Endothelial cell of umbilical vein (primary cell): Measurements from ENCODE around the gene KISS1R. TPM values are rescaled to one million over a fixed set of nuclear protein-coding genes. Genes with fewer than 3 reads are reported as not detected.
A peak's percentile ranks its signal among the peaks of the same experiment; 100 is the strongest.

Experiments
- BruUV-seq: library from RNA; stranded (reverse); fragments of 400-500 nt; replicated peaks from 2 replicates; lab custom pipeline; 2021; lab: Mats Ljungman, UMichigan
- CTCF ChIA-PET: fragments of 300-600, 350-600 bp; sonication (Branson Sonifier 250); formaldehyde crosslinking; loops from one replicate; lab custom pipeline; 2021; ENCODE audit warnings: antibody characterized with exemption, inconsistent platforms; lab: Charles Lee
- POLR2A ChIA-PET: fragments of 300-600, 350-600 bp; sonication (Branson Sonifier 250); formaldehyde crosslinking; loops from one replicate; lab custom pipeline; 2021; ENCODE audit warnings: antibody characterized with exemption, inconsistent platforms; lab: Charles Lee
- DNase-seq: peaks from one replicate; pipeline ENCODE4 v3.0.0-alpha.2; 2011; ENCODE audit warnings: low read depth, low spot score
- FAIRE-seq: peaks from 2 replicates; lab custom pipeline; 2011; peaks lifted over from hg19 to GRCh38; lab: Jason Lieb, UNC
- H2AFZ ChIP-seq: 2 replicates; pipeline ENCODE4 v1.6.0; 2012; ENCODE audit warnings: low read depth, low read length, control low read depth, inconsistent platforms
- H3K27ac ChIP-seq: 2 replicates; pipeline ENCODE4 v1.5.1; 2011; ENCODE audit warnings: low read depth, mild to moderate bottlenecking, control low read depth, low read length, moderate library complexity; ENCODE audit not compliant: insufficient read depth
- H3K27me3 ChIP-seq, 2 experiments: 2 replicates each; pipeline versions ENCODE4 v1.6.0 to v1.6.1; 2011; ENCODE audit warnings: low read length in 2 of 2, mixed read lengths in 1 of 2; ENCODE audit not compliant: control insufficient read depth in 2 of 2, insufficient read depth in 2 of 2
- H3K36me3 ChIP-seq, 2 experiments: 2 replicates in 1 of 2; 3 replicates in 1 of 2; pipeline ENCODE4 v1.5.1; 2011; ENCODE audit warnings: low read length in 2 of 2, mild to moderate bottlenecking in 1 of 2, moderate library complexity in 1 of 2; ENCODE audit not compliant: control insufficient read depth in 2 of 2, insufficient read depth in 2 of 2; ENCODE audit errors: extremely low read depth in 1 of 2
- H3K4me1 ChIP-seq: 3 replicates; pipeline ENCODE4 v1.5.1; 2011; ENCODE audit warnings: mild to moderate bottlenecking, low read length; ENCODE audit not compliant: control insufficient read depth, insufficient read depth; ENCODE audit errors: extremely low read depth
- H3K4me2 ChIP-seq: 2 replicates; pipeline ENCODE4 v1.6.1; 2011; ENCODE audit warnings: low read length, control low read depth, mixed read lengths; ENCODE audit not compliant: insufficient read depth
- H3K4me3 ChIP-seq, 3 experiments: fragments of 200-600 bp in 1 of 3; sonication (generic), shearing (Covaris generic) in 1 of 3; replicated peaks in 1 of 3; 2 replicates each; pipeline ENCODE4 v1.5.1; 2011 to 2016; ENCODE audit warnings: control low read depth in 3 of 3, low read length in 3 of 3, mild to moderate bottlenecking in 2 of 3, inconsistent platforms in 1 of 3, low read depth in 1 of 3, moderate library complexity in 1 of 3; ENCODE audit not compliant: insufficient read depth in 1 of 3
- H3K79me2 ChIP-seq: 2 replicates; pipeline ENCODE4 v1.6.0; 2012; ENCODE audit warnings: low read length, inconsistent platforms; ENCODE audit not compliant: control insufficient read depth, insufficient read depth
- H3K9ac ChIP-seq: replicated peaks from 2 replicates; pipeline ENCODE3; 2011; ENCODE audit warnings: low read length, control low read depth; ENCODE audit not compliant: insufficient read depth; ENCODE audit errors: extremely low read depth
- H3K9me1 ChIP-seq: replicated peaks from 3 replicates; pipeline ENCODE4 v1.6.0; 2011; ENCODE audit warnings: mild to moderate bottlenecking, low read length; ENCODE audit not compliant: control insufficient read depth, insufficient read depth; ENCODE audit errors: extremely low read depth
- H3K9me3 ChIP-seq: replicated peaks from 2 replicates; pipeline ENCODE4 v1.5.1; 2012; ENCODE audit warnings: low read length, inconsistent platforms; ENCODE audit not compliant: control insufficient read depth, insufficient read depth
- H4K20me1 ChIP-seq: replicated peaks from 2 replicates; pipeline ENCODE3; 2011; ENCODE audit warnings: mild to moderate bottlenecking, low read length; ENCODE audit not compliant: control insufficient read depth, insufficient read depth; ENCODE audit errors: extremely low read depth
- GATA2 ChIP-seq: IDR thresholded peaks from 2 replicates; pipeline ENCODE4 v1.7.0; 2011; ENCODE audit warnings: low read depth, mild to moderate bottlenecking, moderate library complexity, mixed read lengths, low read length; ENCODE audit not compliant: insufficient read length, insufficient read depth
- MYC ChIP-seq: IDR thresholded peaks from one replicate; pipeline ENCODE4 v1.6.1; 2011; ENCODE audit warnings: mild to moderate bottlenecking, low read depth, low read length
- POLR2A ChIP-seq: IDR thresholded peaks from 2 replicates; pipeline ENCODE4 v1.6.1; 2012; ENCODE audit warnings: low read depth, mild to moderate bottlenecking, control low read depth, low read length
- dilution Hi-C: fragments of 300-500 bp; cut with MboI; formaldehyde crosslinking; loops from one replicate; pipeline ENCODE4 v1.15.0; 2019; ENCODE audit warnings: low sequenced_read_pairs; ENCODE audit not compliant: extremely low pct_ligation_motif_present
- intact Hi-C: fragments of 100-400 bp; cut with micrococcal nuclease; formaldehyde crosslinking; loops from one replicate; pipeline ENCODE4 v1.10.0; 2022
- polyA plus RNA-seq, 4 experiments: library from polyadenylated mRNA; depleted of rRNA in 3 of 4; stranded (reverse) in 3 of 4; unstranded in 1 of 4; fragments of >200 nt; gene quantifications; 2 replicates each; pipeline versions ENCODE4 v1.2.1 to v1.2.3, GENCODE V29; 2011 to 2012; ENCODE audit warnings: missing spikeins in 1 of 4
- total RNA-seq: library from RNA; stranded (reverse); gene quantifications from 2 replicates; pipeline ENCODE4 v1.2.3, GENCODE V29; 2021

The KISS1R gene
- total and polyA plus RNA-seq, 2 donors (not counting 3 experiments of a cell fraction or from before 2014, with no cell fraction given) = not detected

DNA sequence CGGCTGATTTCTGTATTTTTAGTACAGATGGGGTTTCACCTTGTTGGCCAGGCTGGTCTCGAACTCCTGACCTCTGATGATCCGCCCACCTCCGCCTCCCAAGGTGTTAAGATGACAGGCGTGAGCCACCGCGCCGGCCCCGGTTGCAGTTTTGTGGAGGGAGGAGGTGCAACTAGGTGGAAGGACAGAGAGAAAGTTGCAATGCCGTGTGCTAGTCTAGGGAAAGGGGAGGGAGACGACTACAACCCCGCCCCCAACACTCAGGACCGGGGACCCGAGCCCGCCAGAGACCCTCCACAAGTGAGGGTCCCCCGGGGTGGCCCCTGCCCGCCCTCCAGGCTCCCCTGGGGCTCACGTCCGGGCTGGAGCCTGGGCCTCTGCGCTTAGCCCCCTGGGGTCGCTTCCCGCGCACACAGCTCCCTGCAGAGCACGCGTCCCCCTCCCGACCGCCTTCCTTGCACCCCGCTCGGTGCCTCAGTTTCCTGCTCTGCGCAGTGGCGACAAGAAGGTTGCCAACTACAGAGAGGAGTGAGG lies 7.5 kb downstream of the KISS1R start:
- no peak for DNase-seq
- Histone ChIP-seq H3K79me2 (no peaks in the 10 kb centered on the region), H4K20me1 (no peaks in the 10 kb centered on the region), H3K27me3 (peaks cover 9 to 12% of the 10 kb centered on the region in 2 experiments), H3K27ac (no peak overlapping the region), H3K4me3 (peak overlapping the region; percentile 69 to 95 (median 85)), H3K4me1 (peaks cover 6% of the 10 kb centered on the region), H3K4me2 (peak overlapping the region; percentile 70), H3K9me1 (no peaks in the 10 kb centered on the region), H3K9me3 (no peaks in the 10 kb centered on the region), H3K36me3 (no peaks in the 10 kb centered on the region), H2AFZ (peak overlapping the region; percentile 95), H3K9ac (no peak overlapping the region)
- CTCF ChIA-PET = interaction anchor here (1.3 to 3.4 kb wide), 4 partner anchors 14 to 60 kb away, joined by 3 to 46 read pairs (median 6); partner anchors contain the start of gene WDR18
- POLR2A ChIA-PET = no interaction called here
- intact Hi-C loops (loop anchor here (1.0 to 5.0 kb wide), 2 partner anchors 58 to 318 kb away; partner anchors contain the start of gene ATP5F1D), dilution Hi-C loops (no loop called here)
- TF ChIP-seq MYC = no peak
- no TSS peak for BruUV-seq
- FAIRE-seq = no peak

DNA sequence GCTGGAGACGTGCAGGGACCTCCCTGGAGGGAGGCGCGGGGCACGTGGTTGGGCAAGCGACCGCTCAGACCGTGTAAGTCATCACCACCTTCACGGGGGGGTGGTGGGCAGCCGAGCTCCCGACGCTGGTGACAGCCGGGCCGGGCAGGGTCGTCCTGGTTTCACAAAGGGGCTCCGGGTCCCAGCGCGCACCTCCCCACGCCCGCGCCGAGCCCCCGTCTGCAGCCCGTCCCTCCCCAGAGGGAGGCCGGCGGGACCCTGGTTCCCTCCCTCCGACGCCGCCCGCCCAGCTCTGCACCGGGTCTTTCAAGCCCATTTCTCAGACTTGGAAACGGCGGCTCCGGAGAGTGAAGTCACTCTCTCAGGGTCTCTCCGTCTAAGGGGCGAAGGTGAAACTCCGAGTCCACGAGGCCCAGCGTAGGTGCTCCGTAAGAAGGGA lies 8.0 kb downstream of the KISS1R start:
- peaks cover 6% of the 10 kb centered on the region for H3K4me1 ChIP-seq
- no peaks in the 10 kb centered on the region for H3K9me3 ChIP-seq
- FAIRE-seq (peak; percentile 31), DNase-seq (no peak)
- H4K20me1 ChIP-seq = no peaks in the 10 kb centered on the region
- CTCF ChIA-PET = interaction anchor here (1.3 to 3.4 kb wide), 2 partner anchors 57 to 59 kb away, joined by 5 to 46 read pairs; partner anchors contain the start of gene WDR18
- H3K27me3 ChIP-seq = peaks cover 5 to 7% of the 10 kb centered on the region in 2 experiments
- H3K79me2 ChIP-seq = no peaks in the 10 kb centered on the region
- no peaks in the 10 kb centered on the region for H3K36me3 ChIP-seq
- peak overlapping the region; percentile 77 for H3K9ac ChIP-seq
- BruUV-seq = no TSS peak
- POLR2A ChIA-PET = no interaction called here
- H3K9me1 ChIP-seq = no peaks in the 10 kb centered on the region
- peak overlapping the region; percentile 86 for H3K27ac ChIP-seq
- dilution Hi-C loops = no loop called here
- intact Hi-C loops = loop anchor here (1.0 kb wide), 1 partner anchor 57 kb away; no protein-coding TSS in a partner anchor
- H2AFZ ChIP-seq = peak overlapping the region; percentile 95
- H3K4me2 ChIP-seq = peak overlapping the region; percentile 70
- no peak for TF ChIP-seq GATA2
- peak; percentile 22 for TF ChIP-seq POLR2A
- peak overlapping the region; percentile 69 to 95 (median 85) for H3K4me3 ChIP-seq
